ENCODE results near the gene TMEM39A. TPM values are rescaled to one million over a fixed set of nuclear protein-coding genes. Genes with fewer than 3 reads are reported as not detected.

Gene TMEM39A
- total RNA-seq, 4 donors from 2014 or later: 23.9 to 62.2 (median 36.7) TPM

DNA sequence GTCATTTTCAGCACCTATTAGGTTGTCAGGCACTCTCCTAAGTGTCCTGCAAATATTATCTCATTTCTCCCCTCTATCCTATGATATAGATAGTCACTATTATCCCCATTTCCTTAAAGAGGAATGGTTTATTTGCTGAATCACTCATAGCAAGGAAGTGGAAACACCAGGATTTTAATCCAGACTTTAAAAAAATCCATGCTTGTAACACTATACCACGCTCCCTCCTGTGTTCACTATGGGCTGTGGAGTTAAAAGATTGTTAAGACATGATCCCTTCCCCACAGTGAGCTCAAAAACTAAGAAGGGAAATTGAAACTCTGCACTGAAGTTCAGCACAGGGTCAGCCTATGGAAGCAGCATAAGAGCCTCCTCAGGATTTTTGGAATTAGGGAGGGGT, 60.2 kb downstream of the TMEM39A start:
- no peak for DNase-seq (ENCODE audit: low spot score in 2 of 2)
- WGBS, 2 donors: 79 to 97% methylated on average over 1 of the region's 1 CpG
- Histone ChIP-seq H3K4me3 (no peak overlapping the region), H3K9me3 (no peaks in the 10 kb centered on the region), H3K4me1 (no peaks in the 10 kb centered on the region), H3K27me3 (no peaks in the 10 kb centered on the region), H3K36me3 (peaks cover 2 to 84% (median 13%) of the 10 kb centered on the region in 3 donors), H3K27ac (no peak overlapping the region)
- TF ChIP-seq POLR2A (IDR thresholded peaks at IDR 0.05) (no peak), CTCF (IDR thresholded peaks at IDR 0.05) (no peak), EP300 (IDR thresholded peaks at IDR 0.05) (no peak)

DNA sequence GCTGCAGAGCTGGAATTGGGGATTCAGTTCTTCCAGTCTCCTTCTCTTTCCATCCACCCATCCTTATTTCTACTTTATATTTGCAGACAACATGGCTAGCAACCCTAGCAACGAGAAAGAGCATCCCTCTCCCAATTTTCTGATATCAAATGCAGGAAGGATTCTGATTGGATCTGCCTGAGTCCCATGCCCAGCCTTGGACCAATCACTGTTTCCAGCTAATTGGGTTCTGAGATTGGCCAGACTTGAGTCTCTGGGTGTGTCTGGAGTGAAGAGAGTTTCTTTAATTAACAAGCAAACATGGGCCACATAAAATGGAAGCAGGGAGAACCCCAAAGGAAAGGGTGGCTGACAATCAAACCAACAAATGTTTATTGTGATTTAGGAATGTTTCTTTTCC, 60.6 kb downstream of the TMEM39A start:
- H3K36me3 ChIP-seq: peaks cover 2 to 82% (median 13%) of the 10 kb centered on the region in 3 donors
- no peaks in the 10 kb centered on the region for H3K27me3 ChIP-seq
- no peak overlapping the region for H3K4me3 ChIP-seq
- 85 to 90% methylated on average over 1 of the region's 1 CpG for WGBS, 2 donors
- no peaks in the 10 kb centered on the region for H3K9me3 ChIP-seq
- no peak for DNase-seq (ENCODE audit: low spot score in 2 of 2)
- H3K27ac ChIP-seq: no peak overlapping the region
- no peak for TF ChIP-seq POLR2A (IDR thresholded peaks at IDR 0.05)
- no peak for TF ChIP-seq CTCF (IDR thresholded peaks at IDR 0.05)
- TF ChIP-seq EP300 (IDR thresholded peaks at IDR 0.05): no peak
- no peaks in the 10 kb centered on the region for H3K4me1 ChIP-seq

DNA sequence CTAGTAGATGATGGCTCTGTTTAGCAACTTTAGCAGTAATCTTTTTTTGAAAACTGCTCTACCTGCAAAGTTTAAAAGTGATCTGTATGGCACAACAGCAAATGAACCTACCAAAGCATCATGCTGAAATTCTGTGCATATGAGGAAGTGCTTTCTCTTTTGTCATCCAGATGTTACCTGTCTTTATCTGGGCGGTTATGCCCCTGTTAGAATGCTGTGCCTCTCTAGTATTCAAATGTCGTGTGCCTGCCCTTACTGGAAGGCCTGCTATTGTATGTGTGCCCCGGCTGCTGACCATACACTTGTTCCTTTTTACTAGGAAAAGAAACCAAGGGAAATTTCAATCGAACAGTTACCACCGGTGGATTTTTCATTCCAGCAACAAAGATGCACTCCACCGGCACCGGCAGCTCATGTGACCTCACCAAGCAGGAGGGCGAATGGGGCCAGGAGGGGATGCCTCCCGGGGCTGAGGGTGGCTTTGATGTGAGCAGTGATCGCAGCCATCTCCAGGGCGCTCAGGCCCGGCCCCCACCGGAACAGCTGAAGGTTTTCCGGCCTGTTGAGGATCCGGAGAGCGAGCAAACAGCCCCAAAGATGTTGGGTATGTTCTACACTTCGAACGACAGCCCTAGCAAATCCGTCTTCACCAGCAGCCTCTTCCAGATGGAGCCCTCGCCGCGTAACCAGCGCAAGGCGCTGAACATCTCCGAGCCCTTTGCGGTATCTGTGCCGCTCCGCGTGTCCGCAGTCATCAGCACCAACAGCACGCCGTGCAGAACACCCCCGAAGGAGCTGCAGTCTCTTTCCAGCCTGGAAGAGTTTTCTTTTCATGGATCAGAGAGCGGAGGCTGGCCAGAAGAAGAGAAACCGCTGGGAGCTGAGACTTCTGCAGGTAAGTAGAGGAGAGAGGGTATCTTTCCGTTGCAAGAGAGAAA, 61.6 kb downstream of the TMEM39A start:
- Histone ChIP-seq H3K36me3 (peaks cover 2 to 84% (median 13%) of the 10 kb centered on the region in 3 donors), H3K9me3 (no peaks in the 10 kb centered on the region), H3K27me3 (no peaks in the 10 kb centered on the region), H3K4me1 (no peaks in the 10 kb centered on the region), H3K27ac (no peak overlapping the region), H3K4me3 (no peak overlapping the region)
- 88 to 89% methylated on average over 36 of the region's 36 CpGs for WGBS, 2 donors
- no peak for DNase-seq (ENCODE audit: low spot score in 2 of 2)
- TF ChIP-seq CTCF (IDR thresholded peaks at IDR 0.05) (no peak), POLR2A (IDR thresholded peaks at IDR 0.05) (no peak), EP300 (IDR thresholded peaks at IDR 0.05) (no peak)

- Histone ChIP-seq H3K36me3 (peaks cover 2 to 83% (median 9%) of the 10 kb centered on the region in 3 donors), H3K27me3 (no peaks in the 10 kb centered on the region), H3K4me3 (no peak overlapping the region), H3K4me1 (no peaks in the 10 kb centered on the region), H3K27ac (no peak overlapping the region), H3K9me3 (no peaks in the 10 kb centered on the region)
- no peak for TF ChIP-seq POLR2A (IDR thresholded peaks at IDR 0.05)
- TF ChIP-seq EP300 (IDR thresholded peaks at IDR 0.05): no peak
- TF ChIP-seq CTCF (IDR thresholded peaks at IDR 0.05): no peak
- DNase-seq (ENCODE audit: low spot score in 2 of 2): no peak
- 85 to 87% methylated on average over 5 of the region's 5 CpGs for WGBS, 2 donors
Measured at GRCh38 chr3:119401069-119401468, 62.3 kb downstream of the TMEM39A start.

DNA sequence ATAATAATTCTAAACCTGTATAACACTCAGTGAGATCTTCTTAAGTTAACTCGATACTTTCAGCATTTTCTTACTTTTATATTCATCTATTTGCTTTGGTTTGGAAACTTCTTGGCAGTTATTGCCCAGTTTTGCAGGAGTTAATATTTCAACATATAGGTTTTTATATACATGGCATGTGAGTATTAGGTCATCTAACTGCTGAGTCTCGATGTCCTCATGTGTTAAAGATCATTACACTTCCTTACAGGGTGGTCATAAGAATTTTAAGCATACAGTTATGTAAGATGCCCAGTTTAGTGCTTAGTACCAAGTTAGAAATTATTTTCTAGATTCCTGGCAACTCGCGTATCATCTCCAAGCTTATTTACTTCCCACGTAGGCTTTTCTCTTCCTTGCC, 62.9 kb downstream of the TMEM39A start:
- no peaks in the 10 kb centered on the region for H3K27me3 ChIP-seq
- no peak overlapping the region for H3K4me3 ChIP-seq
- 80 to 82% methylated on average over 5 of the region's 5 CpGs for WGBS, 2 donors
- no peak for DNase-seq (ENCODE audit: low spot score in 2 of 2)
- H3K9me3 ChIP-seq: no peaks in the 10 kb centered on the region
- TF ChIP-seq POLR2A (IDR thresholded peaks at IDR 0.05): no peak
- TF ChIP-seq CTCF (IDR thresholded peaks at IDR 0.05): no peak
- TF ChIP-seq EP300 (IDR thresholded peaks at IDR 0.05): no peak
- H3K27ac ChIP-seq: no peak overlapping the region
- peaks cover 2 to 89% (median 9%) of the 10 kb centered on the region in 3 donors for H3K36me3 ChIP-seq
- H3K4me1 ChIP-seq: no peaks in the 10 kb centered on the region
